ENCODE measurements around the gene TUB.

Gene TUB

DNA sequence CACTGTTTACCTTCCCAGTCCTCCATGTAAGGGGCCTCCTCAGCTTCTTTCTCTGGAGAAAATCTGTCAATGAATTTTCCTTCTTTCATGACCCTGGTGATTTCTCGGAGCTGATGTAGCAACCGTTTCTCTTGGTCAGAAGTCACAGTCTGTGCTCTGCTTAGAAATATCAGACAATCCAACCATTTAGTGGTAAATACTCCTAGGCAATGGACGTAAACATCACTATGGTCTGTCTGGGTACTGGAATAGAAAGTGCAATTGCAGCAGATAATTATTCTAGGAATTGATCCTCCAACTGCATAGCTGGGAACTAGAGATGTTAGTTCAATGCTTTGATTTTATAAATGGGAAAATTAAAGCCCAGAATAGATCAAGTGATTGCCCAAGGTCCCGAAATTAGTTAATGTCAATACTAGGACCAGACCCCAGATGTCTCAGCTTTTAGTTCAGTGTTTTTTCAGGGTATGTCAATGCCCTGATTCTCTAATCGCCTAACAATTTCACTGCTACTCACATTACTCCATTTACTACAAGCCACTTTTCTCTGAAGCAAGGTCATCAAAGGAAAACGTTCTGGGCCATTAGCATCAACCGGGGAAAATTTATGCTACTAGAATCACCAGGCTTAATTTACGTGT is 45.8 kb downstream of the TUB start:
- Histone ChIP-seq H3K4me1 (ENCODE audit: control insufficient read depth, insufficient read depth, low read length) (peaks cover 4% of the 10 kb centered on the region), H3K9ac (ENCODE audit: low read length) (no peak overlapping the region), H3K9me3 (ENCODE audit: control insufficient read depth, low read length) (no peaks in the 10 kb centered on the region), H3K4me3 (ENCODE audit: low read length) (peak overlapping the region; percentile 67), H3K27me3 (replicated peaks; ENCODE audit: control insufficient read depth, insufficient read depth, low read length) (peaks cover 3% of the 10 kb centered on the region), H3K36me3 (ENCODE audit: control insufficient read depth, insufficient read depth, low read length, severe bottlenecking) (no peaks in the 10 kb centered on the region)
- DNase-seq (ENCODE audit: low read depth), result no peak

DNA sequence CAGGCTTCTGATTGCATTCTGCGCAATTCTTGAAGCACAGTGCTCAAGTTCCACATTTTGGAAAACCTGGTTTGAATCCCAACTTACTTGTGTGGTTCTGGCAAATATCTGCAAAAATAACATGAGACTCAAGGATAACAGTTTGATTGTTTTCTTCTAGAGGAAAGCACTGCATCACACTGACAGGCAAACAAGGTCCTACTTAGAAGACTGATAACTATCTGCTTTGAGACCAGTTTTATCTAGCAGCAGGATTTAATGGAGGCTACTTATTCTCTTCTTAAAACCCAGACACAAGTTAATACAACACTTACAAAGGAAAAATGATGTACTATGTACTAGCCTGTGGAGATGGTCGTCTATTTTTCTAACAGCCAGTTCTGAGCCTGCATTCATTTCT is 46.4 kb downstream of the TUB start:
- H3K9me3 ChIP-seq (ENCODE audit: control insufficient read depth, low read length), result no peaks in the 10 kb centered on the region
- H3K4me3 ChIP-seq (ENCODE audit: low read length), result no peak overlapping the region
- H3K36me3 ChIP-seq (ENCODE audit: control insufficient read depth, insufficient read depth, low read length, severe bottlenecking), result no peaks in the 10 kb centered on the region
- no peak for DNase-seq (ENCODE audit: low read depth)
- no peak overlapping the region for H3K9ac ChIP-seq (ENCODE audit: low read length)
- H3K27me3 ChIP-seq (replicated peaks; ENCODE audit: control insufficient read depth, insufficient read depth, low read length), result peaks cover 3% of the 10 kb centered on the region
- H3K4me1 ChIP-seq (ENCODE audit: control insufficient read depth, insufficient read depth, low read length), result peaks cover 4% of the 10 kb centered on the region

DNA sequence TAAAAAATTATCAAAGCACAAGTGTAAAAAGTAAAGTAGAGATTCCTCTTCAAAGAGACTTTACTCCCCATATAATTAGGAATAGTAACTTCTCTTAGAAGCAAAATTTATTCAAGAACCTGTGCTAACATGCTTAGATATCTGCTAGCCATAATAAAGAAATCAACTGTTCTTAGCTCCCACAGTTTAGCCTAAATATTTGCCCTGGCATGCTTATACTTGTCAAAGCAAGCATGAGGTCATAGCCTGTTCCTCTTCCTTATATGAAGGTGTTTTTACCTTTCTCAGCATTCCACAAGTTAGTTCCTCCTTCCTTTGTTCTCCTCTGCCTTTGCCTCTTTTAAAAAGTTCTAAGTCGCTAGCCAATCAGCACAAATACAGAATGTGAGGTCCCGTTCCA is 57.5 kb downstream of the TUB start:
- H3K9ac ChIP-seq (ENCODE audit: low read length), result no peak overlapping the region
- H3K4me3 ChIP-seq (ENCODE audit: low read length), result no peak overlapping the region
- H3K4me1 ChIP-seq (ENCODE audit: control insufficient read depth, insufficient read depth, low read length), result no peaks in the 10 kb centered on the region
- peaks cover 7% of the 10 kb centered on the region for H3K9me3 ChIP-seq (ENCODE audit: control insufficient read depth, low read length)
- no peak for DNase-seq (ENCODE audit: low read depth)
- no peaks in the 10 kb centered on the region for H3K36me3 ChIP-seq (ENCODE audit: control insufficient read depth, insufficient read depth, low read length, severe bottlenecking)
- H3K27me3 ChIP-seq (replicated peaks; ENCODE audit: control insufficient read depth, insufficient read depth, low read length), result peaks cover 2% of the 10 kb centered on the region

DNA sequence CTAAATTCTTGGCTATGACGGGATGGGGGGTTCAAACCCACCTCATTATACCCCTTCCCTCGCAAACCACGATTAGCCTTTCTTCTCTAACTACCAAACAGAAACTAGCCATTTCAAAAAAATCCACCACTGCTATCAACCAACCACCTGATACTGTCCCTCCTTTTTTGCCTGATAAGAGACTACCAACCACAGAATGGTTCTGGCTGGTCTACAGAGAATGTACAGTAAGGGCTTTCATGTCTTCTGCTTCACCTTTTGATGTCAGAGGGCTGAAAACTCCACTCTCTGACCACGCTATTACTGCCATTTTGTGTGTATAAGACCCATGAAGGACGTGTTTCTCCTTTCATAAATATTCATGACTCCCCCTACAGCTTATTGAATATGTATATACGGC is 68.7 kb downstream of the TUB start:
- DNase-seq (ENCODE audit: low read depth), result no peak
- no peaks in the 10 kb centered on the region for H3K36me3 ChIP-seq (ENCODE audit: control insufficient read depth, insufficient read depth, low read length, severe bottlenecking)
- no peaks in the 10 kb centered on the region for H3K9me3 ChIP-seq (ENCODE audit: control insufficient read depth, low read length)
- no peaks in the 10 kb centered on the region for H3K4me1 ChIP-seq (ENCODE audit: control insufficient read depth, insufficient read depth, low read length)
- H3K9ac ChIP-seq (ENCODE audit: low read length), result no peak overlapping the region
- H3K27me3 ChIP-seq (replicated peaks; ENCODE audit: control insufficient read depth, insufficient read depth, low read length), result peaks cover 4% of the 10 kb centered on the region
- no peak overlapping the region for H3K4me3 ChIP-seq (ENCODE audit: low read length)

Measured in adipocyte (in vitro differentiated cells).